IMR-90 (cell line): ENCODE measurements around the gene CNPPD1. TPM values are rescaled to one million over a fixed set of nuclear protein-coding genes. Genes with fewer than 3 reads are reported as not detected.
A peak's percentile ranks its signal among the peaks of the same experiment; 100 is the strongest.

Source experiments
- ATAC-seq: fragments of 200-7000 bp; cut with Tn5 transposase; 2 replicates; pipeline ENCODE4 v1.9.1; 2020; ENCODE audit warnings: low read depth, mild to moderate bottlenecking, moderate library complexity
- BruUV-seq: library from RNA; stranded (reverse); fragments of 400-500 nt; replicated peaks from 2 replicates; lab custom pipeline; 2021; lab: Mats Ljungman, UMichigan
- CTCF ChIA-PET: fragments of 300-600 bp; formaldehyde crosslinking; extraction: SDS; loops from one replicate; lab custom pipeline; 2021; ENCODE audit warnings: antibody characterized with exemption; lab: Yijun Ruan, JAX
- POLR2A ChIA-PET: fragments of 300-600 bp; sonication (Branson Sonifier 250); formaldehyde crosslinking; loops from one replicate; lab custom pipeline; 2022; ENCODE audit warnings: antibody characterized with exemption; ENCODE audit not compliant: unreplicated experiment; lab: Charles Lee
- DNase-seq: peaks from one replicate; pipeline ENCODE4 v3.0.0; 2013
- H2AFZ ChIP-seq: replicated peaks from 2 replicates; pipeline ENCODE3; 2013; ENCODE audit warnings: low read length, mild to moderate bottlenecking; ENCODE audit not compliant: poor library complexity
- H2AK5ac ChIP-seq: 2 replicates; pipeline ENCODE4 v1.6.1; 2013; ENCODE audit warnings: low read depth, low read length, inconsistent platforms
- H2AK9ac ChIP-seq: replicated peaks from 2 replicates; pipeline ENCODE3; 2013; ENCODE audit warnings: mild to moderate bottlenecking, low read depth, low read length, moderate library complexity; ENCODE audit not compliant: poor library complexity
- H2BK120ac ChIP-seq: 2 replicates; pipeline ENCODE4 v1.6.1; 2013; ENCODE audit warnings: low read depth, low read length, inconsistent platforms
- H2BK15ac ChIP-seq: 3 replicates; pipeline ENCODE4 v1.6.1; 2013; ENCODE audit warnings: low read depth, low read length, inconsistent platforms
- H2BK20ac ChIP-seq: 2 replicates; pipeline ENCODE4 v1.6.1; 2013; ENCODE audit warnings: low read depth, mild to moderate bottlenecking, inconsistent platforms, low read length, moderate library complexity
- H2BK5ac ChIP-seq: 2 replicates; pipeline ENCODE4 v1.6.1; 2013; ENCODE audit warnings: mild to moderate bottlenecking, low read depth, low read length, inconsistent platforms; ENCODE audit not compliant: poor library complexity, severe bottlenecking
- H3K14ac ChIP-seq: replicated peaks from 2 replicates; pipeline ENCODE4 v1.6.1; 2013; ENCODE audit warnings: low read depth, low read length, inconsistent platforms
- H3K18ac ChIP-seq: 2 replicates; pipeline ENCODE4 v1.6.1; 2013; ENCODE audit warnings: low read depth, low read length, control low read depth
- H3K23ac ChIP-seq: 2 replicates; pipeline ENCODE4 v1.6.1; 2013; ENCODE audit warnings: low read depth, low read length, inconsistent platforms
- H3K27ac ChIP-seq: 2 replicates; pipeline ENCODE4 v1.5.1; 2013; ENCODE audit warnings: mild to moderate bottlenecking, control low read depth, low read length; ENCODE audit not compliant: insufficient read depth
- H3K27me3 ChIP-seq: 2 replicates; pipeline ENCODE4 v1.6.1; 2013; ENCODE audit warnings: low read length; ENCODE audit not compliant: control insufficient read depth, insufficient read depth
- H3K36me3 ChIP-seq: 2 replicates; pipeline ENCODE4 v1.6.1; 2013; ENCODE audit warnings: low read length, mixed read lengths; ENCODE audit not compliant: control insufficient read depth, insufficient read depth
- H3K4ac ChIP-seq: 2 replicates; pipeline ENCODE4 v1.6.1; 2013; ENCODE audit warnings: low read depth, low read length, inconsistent platforms
- H3K4me1 ChIP-seq: 2 replicates; pipeline ENCODE4 v1.6.1; 2013; ENCODE audit warnings: low read length, mixed read lengths; ENCODE audit not compliant: control insufficient read depth, insufficient read depth
- H3K4me2 ChIP-seq: 2 replicates; pipeline ENCODE4 v1.6.1; 2013; ENCODE audit warnings: low read depth, mild to moderate bottlenecking, control low read depth, low read length, moderate library complexity
- H3K4me3 ChIP-seq: 2 replicates; pipeline ENCODE4 v1.5.1; 2013; ENCODE audit warnings: low read depth, mild to moderate bottlenecking, control low read depth, low read length, moderate library complexity; ENCODE audit not compliant: insufficient read depth
- H3K56ac ChIP-seq: 2 replicates; pipeline ENCODE4 v1.6.1; 2013; ENCODE audit warnings: low read length, inconsistent platforms; ENCODE audit not compliant: insufficient read depth; ENCODE audit errors: extremely low read depth
- H3K79me1 ChIP-seq, 2 experiments: 2 replicates each; pipeline ENCODE4 v1.6.1; 2013; ENCODE audit warnings: low read length in 2 of 2, inconsistent platforms in 1 of 2, low read depth in 1 of 2
- H3K9ac ChIP-seq: 2 replicates; pipeline ENCODE4 v1.6.1; 2013; ENCODE audit warnings: low read depth, low read length, control low read depth
- H3K9me1 ChIP-seq: 2 replicates; pipeline ENCODE4 v1.6.1; 2013; ENCODE audit warnings: low read length, inconsistent platforms; ENCODE audit not compliant: insufficient read depth
- H3K9me3 ChIP-seq: 2 replicates; pipeline ENCODE4 v1.6.1; 2013; ENCODE audit warnings: low read length; ENCODE audit not compliant: control insufficient read depth, insufficient read depth
- H4K20me1 ChIP-seq: 2 replicates; pipeline ENCODE4 v1.6.1; 2013; ENCODE audit warnings: low read length, inconsistent platforms; ENCODE audit not compliant: insufficient read depth
- H4K5ac ChIP-seq: 2 replicates; pipeline ENCODE4 v1.6.1; 2013; ENCODE audit warnings: mild to moderate bottlenecking, low read depth, low read length, control low read depth
- H4K8ac ChIP-seq, 2 experiments: 2 replicates each; pipeline ENCODE4 v1.6.1; 2013; ENCODE audit warnings: low read depth in 2 of 2, low read length in 2 of 2, control low read depth in 1 of 2, inconsistent platforms in 1 of 2
- H4K91ac ChIP-seq: 2 replicates; pipeline ENCODE4 v1.6.1; 2013; ENCODE audit warnings: low read depth, low read length, inconsistent platforms; ENCODE audit not compliant: insufficient read depth
- BHLHE40 ChIP-seq: fragments of 150-350 bp; IDR thresholded peaks from 2 replicates; pipeline ENCODE4 v1.6.1; 2016; ENCODE audit warnings: mild to moderate bottlenecking, low read depth, low read length
- CEBPB ChIP-seq: IDR thresholded peaks from 2 replicates; pipeline ENCODE4 v1.6.1; 2012; ENCODE audit warnings: low read depth, low read length, improper control_type of control experiment
- CHD1 ChIP-seq: IDR thresholded peaks from 2 replicates; pipeline ENCODE4 v1.6.1; 2012; ENCODE audit warnings: low read depth, low read length, improper control_type of control experiment
- FOS ChIP-seq: fragments of 150-350 bp; IDR thresholded peaks from 2 replicates; pipeline ENCODE4 v1.6.1; 2016; ENCODE audit warnings: low read depth, low read length
- MAFK ChIP-seq: IDR thresholded peaks from 2 replicates; pipeline ENCODE4 v1.6.1; 2012; ENCODE audit warnings: low read depth, low read length, improper control_type of control experiment
- MAZ ChIP-seq: IDR thresholded peaks from 2 replicates; pipeline ENCODE4 v1.6.1; 2012; ENCODE audit warnings: low read depth, mild to moderate bottlenecking, low read length, improper control_type of control experiment, moderate library complexity, borderline replicate concordance
- MXI1 ChIP-seq: IDR thresholded peaks from 2 replicates; pipeline ENCODE4 v1.6.1; 2012; ENCODE audit warnings: low read depth, mild to moderate bottlenecking, low read length, moderate library complexity, borderline replicate concordance
- NFE2L2 ChIP-seq: fragments of 150-350 bp; IDR thresholded peaks from 2 replicates; pipeline ENCODE4 v1.6.1; 2016; ENCODE audit warnings: low read depth, mild to moderate bottlenecking, low read length
- POLR2A ChIP-seq: IDR thresholded peaks from 2 replicates; pipeline ENCODE4 v1.6.1; 2012; ENCODE audit warnings: mild to moderate bottlenecking, low read depth, low read length
- RAD21 ChIP-seq: IDR thresholded peaks from 2 replicates; pipeline ENCODE4 v1.6.1; 2012; ENCODE audit warnings: low read length, improper control_type of control experiment
- RCOR1 ChIP-seq: IDR thresholded peaks from 2 replicates; pipeline ENCODE4 v1.6.1; 2012; ENCODE audit warnings: mild to moderate bottlenecking, low read length, improper control_type of control experiment; ENCODE audit not compliant: insufficient replicate concordance
- RFX5 ChIP-seq: IDR thresholded peaks from 2 replicates; pipeline ENCODE4 v1.8.0; 2012; ENCODE audit warnings: low read depth, mild to moderate bottlenecking, low read length, moderate library complexity
- SMC3 ChIP-seq: fragments of 150-350 bp; IDR thresholded peaks from 2 replicates; pipeline ENCODE4 v1.6.1; 2016; ENCODE audit warnings: low read depth, mild to moderate bottlenecking, antibody characterized with exemption, low read length, moderate library complexity
- WGBS, 2 experiments: methylation state at CpG; one replicate each; pipeline versions ENCODE4 v1.1.5 to v1.1.7; 2013; ENCODE audit warnings: missing lambda C conversion rate in 2 of 2; ENCODE audit not compliant: insufficient read length in 1 of 2; ENCODE audit errors: extremely low coverage in 2 of 2; 5-methylcytosine and 5-hydroxymethylcytosine counted together
- dilution Hi-C: fragments of 300-500 bp; cut with HindIII; formaldehyde crosslinking; loops from one replicate; pipeline ENCODE4 v1.14.3; 2018; ENCODE audit warnings: low sequenced_read_pairs; ENCODE audit not compliant: unreplicated experiment
- in situ Hi-C: fragments of 300-500 bp; cut with MboI; formaldehyde crosslinking; loops from 3 replicates; pipeline ENCODE4 v1.14.3; 2019; ENCODE audit warnings: low sequenced_read_pairs, inconsistent platforms, mixed read lengths
- intact Hi-C: fragments of 100-400 bp; cut with micrococcal nuclease; formaldehyde crosslinking; loops from 2 replicates; pipeline ENCODE4 v1.10.0; 2022
- polyA plus RNA-seq, 3 experiments: library from polyadenylated mRNA; depleted of rRNA; stranded (reverse); fragments of >200 nt; gene quantifications; 2 replicates each; pipeline ENCODE4 v1.2.3, GENCODE V29; 2012; ENCODE audit warnings: low replicate concordance in 1 of 3
- total RNA-seq: library from RNA; depleted of rRNA; stranded (reverse); fragments of >200 nt; gene quantifications from 2 replicates; pipeline ENCODE4 v1.2.3, GENCODE V29; 2012
- TF ChIP-seq, protein P1 (sequence below): conservative IDR thresholded peaks from 2 replicates; pipeline ENCODE4 v1.5.1; 2012; ENCODE audit warnings: mild to moderate bottlenecking, low read depth, low read length, improper control_type of control experiment
- TF ChIP-seq, protein P2 (sequence below): fragments of 150-350 bp; IDR thresholded peaks from 2 replicates; pipeline ENCODE4 v1.6.1; 2016; ENCODE audit warnings: low read depth, mild to moderate bottlenecking, low read length, moderate library complexity, borderline replicate concordance
- TF ChIP-seq, protein P3 (sequence below): fragments of 150-350 bp; IDR thresholded peaks from 2 replicates; pipeline ENCODE4 v1.6.1; 2017; ENCODE audit warnings: mild to moderate bottlenecking, antibody characterized with exemption, low read length, low read depth

CNPPD1 gene
- total and polyA plus RNA-seq, 2 of the 4 experiments (the other 2 are of a cell fraction), result 11.1 to 29.2 TPM

DNA sequence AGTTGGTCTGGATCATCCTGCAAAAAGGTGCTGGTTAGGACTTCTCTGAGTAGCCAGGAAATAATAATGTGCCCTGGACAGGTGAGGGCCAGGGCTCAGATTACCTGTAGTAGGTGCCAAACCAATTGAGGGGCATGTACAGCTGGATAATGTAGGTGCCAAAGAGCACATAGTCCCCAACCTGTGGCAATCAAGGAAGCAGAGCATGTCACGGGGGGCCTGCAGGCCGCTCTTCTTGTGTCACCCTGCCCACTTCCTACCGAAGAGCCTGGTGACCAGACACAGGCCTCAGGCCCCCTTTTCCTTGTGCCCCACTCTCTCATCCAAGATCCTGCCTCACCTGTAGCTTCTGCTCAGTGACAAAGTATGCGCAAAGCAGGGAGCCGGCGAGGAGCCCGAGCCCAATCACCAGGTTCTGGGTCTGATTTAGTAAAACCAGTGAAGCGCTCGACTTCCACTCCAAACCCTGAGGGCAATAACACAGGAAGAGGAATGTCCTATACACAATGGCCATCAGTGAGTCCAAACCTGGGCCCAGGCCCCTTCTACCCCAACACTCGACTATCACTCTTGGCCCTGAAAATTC is 36.9 kb upstream of the CNPPD1 start:
- no peak overlapping the region for H2BK120ac ChIP-seq
- H3K27ac ChIP-seq, result no peak overlapping the region
- ChIA-PET CTCF (no interaction called here), POLR2A (no interaction called here)
- no peak overlapping the region for H3K4ac ChIP-seq
- TF ChIP-seq, protein P1, sequence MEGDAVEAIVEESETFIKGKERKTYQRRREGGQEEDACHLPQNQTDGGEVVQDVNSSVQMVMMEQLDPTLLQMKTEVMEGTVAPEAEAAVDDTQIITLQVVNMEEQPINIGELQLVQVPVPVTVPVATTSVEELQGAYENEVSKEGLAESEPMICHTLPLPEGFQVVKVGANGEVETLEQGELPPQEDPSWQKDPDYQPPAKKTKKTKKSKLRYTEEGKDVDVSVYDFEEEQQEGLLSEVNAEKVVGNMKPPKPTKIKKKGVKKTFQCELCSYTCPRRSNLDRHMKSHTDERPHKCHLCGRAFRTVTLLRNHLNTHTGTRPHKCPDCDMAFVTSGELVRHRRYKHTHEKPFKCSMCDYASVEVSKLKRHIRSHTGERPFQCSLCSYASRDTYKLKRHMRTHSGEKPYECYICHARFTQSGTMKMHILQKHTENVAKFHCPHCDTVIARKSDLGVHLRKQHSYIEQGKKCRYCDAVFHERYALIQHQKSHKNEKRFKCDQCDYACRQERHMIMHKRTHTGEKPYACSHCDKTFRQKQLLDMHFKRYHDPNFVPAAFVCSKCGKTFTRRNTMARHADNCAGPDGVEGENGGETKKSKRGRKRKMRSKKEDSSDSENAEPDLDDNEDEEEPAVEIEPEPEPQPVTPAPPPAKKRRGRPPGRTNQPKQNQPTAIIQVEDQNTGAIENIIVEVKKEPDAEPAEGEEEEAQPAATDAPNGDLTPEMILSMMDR, result no peak
- TF ChIP-seq RFX5 (no peak), NFE2L2 (no peak), POLR2A (no peak), BHLHE40 (no peak), MAFK (no peak), SMC3 (no peak), FOS (no peak), MXI1 (no peak), MAZ (no peak), CEBPB (no peak), CHD1 (no peak), RCOR1 (no peak), RAD21 (no peak)
- TF ChIP-seq, protein P2, sequence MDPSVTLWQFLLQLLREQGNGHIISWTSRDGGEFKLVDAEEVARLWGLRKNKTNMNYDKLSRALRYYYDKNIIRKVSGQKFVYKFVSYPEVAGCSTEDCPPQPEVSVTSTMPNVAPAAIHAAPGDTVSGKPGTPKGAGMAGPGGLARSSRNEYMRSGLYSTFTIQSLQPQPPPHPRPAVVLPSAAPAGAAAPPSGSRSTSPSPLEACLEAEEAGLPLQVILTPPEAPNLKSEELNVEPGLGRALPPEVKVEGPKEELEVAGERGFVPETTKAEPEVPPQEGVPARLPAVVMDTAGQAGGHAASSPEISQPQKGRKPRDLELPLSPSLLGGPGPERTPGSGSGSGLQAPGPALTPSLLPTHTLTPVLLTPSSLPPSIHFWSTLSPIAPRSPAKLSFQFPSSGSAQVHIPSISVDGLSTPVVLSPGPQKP, result no peak
- TF ChIP-seq, protein P3, sequence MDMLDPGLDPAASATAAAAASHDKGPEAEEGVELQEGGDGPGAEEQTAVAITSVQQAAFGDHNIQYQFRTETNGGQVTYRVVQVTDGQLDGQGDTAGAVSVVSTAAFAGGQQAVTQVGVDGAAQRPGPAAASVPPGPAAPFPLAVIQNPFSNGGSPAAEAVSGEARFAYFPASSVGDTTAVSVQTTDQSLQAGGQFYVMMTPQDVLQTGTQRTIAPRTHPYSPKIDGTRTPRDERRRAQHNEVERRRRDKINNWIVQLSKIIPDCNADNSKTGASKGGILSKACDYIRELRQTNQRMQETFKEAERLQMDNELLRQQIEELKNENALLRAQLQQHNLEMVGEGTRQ, result no peak
- H2AK9ac ChIP-seq, result peak overlapping the region; percentile 12
- H4K91ac ChIP-seq, result no peak overlapping the region
- DNase-seq (no peak), ATAC-seq (no peak)
- no peak overlapping the region for H3K23ac ChIP-seq
- no peak overlapping the region for H2AFZ ChIP-seq
- H2BK15ac ChIP-seq, result no peak overlapping the region
- intact Hi-C loops (no loop called here), in situ Hi-C loops (no loop called here), dilution Hi-C loops (no loop called here)
- no peak overlapping the region for H4K8ac ChIP-seq
- BruUV-seq, result no TSS peak
- no peak overlapping the region for H3K18ac ChIP-seq
- H2BK20ac ChIP-seq, result no peak overlapping the region
- no peak overlapping the region for H3K4me2 ChIP-seq
- peaks cover 8 to 26% of the 10 kb centered on the region in 2 experiments; a peak in 3 of 4 replicates for H3K79me1 ChIP-seq
- no peaks in the 10 kb centered on the region for H3K4me1 ChIP-seq
- no peak overlapping the region for H3K56ac ChIP-seq
- peaks cover 57% of the 10 kb centered on the region for H3K36me3 ChIP-seq
- H3K9ac ChIP-seq, result no peak overlapping the region
- H3K9me1 ChIP-seq, result peaks cover 6% of the 10 kb centered on the region
- H3K27me3 ChIP-seq, result no peaks in the 10 kb centered on the region
- peaks cover 11% of the 10 kb centered on the region for H4K20me1 ChIP-seq
- H2AK5ac ChIP-seq, result no peak overlapping the region
- H2BK5ac ChIP-seq, result no peak overlapping the region
- no peak overlapping the region for H4K5ac ChIP-seq
- WGBS, 2 experiments, result 89% methylated on average over 1 of the region's 10 CpGs; no CpG with 5 or more reads in 1 of the 2 experiments
- no peak overlapping the region for H3K14ac ChIP-seq
- H3K9me3 ChIP-seq, result no peaks in the 10 kb centered on the region
- H3K4me3 ChIP-seq, result no peak overlapping the region
